Endodermal cell (in vitro differentiated cells): ENCODE data around the gene LY86. TPM values are rescaled to one million over a fixed set of nuclear protein-coding genes. Genes with fewer than 3 reads are reported as not detected.

Experiments used
- DNase-seq: peaks from one replicate; pipeline ENCODE4 v3.0.0-alpha.2; 2017
- H3K27ac ChIP-seq: 2 replicates; pipeline ENCODE4 v1.5.1; 2013; ENCODE audit warnings: mild to moderate bottlenecking, low read depth, low read length, moderate library complexity
- H3K27me3 ChIP-seq: 2 replicates; pipeline ENCODE4 v1.6.1; 2013; ENCODE audit warnings: mild to moderate bottlenecking, low read length, moderate library complexity; ENCODE audit not compliant: insufficient read depth, control insufficient read depth, poor library complexity, severe bottlenecking
- H3K36me3 ChIP-seq: 2 replicates; pipeline ENCODE4 v1.7.0; 2013; ENCODE audit warnings: mild to moderate bottlenecking, low read length, moderate library complexity; ENCODE audit not compliant: control insufficient read depth, insufficient read depth
- H3K4me1 ChIP-seq: one replicate; pipeline ENCODE4 v1.7.0; 2013; ENCODE audit warnings: low read length; ENCODE audit not compliant: control insufficient read depth, insufficient read depth
- H3K4me3 ChIP-seq: 2 replicates; pipeline ENCODE4 v1.5.1; 2013; ENCODE audit warnings: mild to moderate bottlenecking, low read length, moderate library complexity
- H3K9ac ChIP-seq: 2 replicates; pipeline ENCODE4 v1.6.1; 2013; ENCODE audit warnings: mild to moderate bottlenecking, low read length, moderate library complexity; ENCODE audit not compliant: poor library complexity, severe bottlenecking; ENCODE audit errors: extremely low read depth
- H3K9me3 ChIP-seq: 2 replicates; pipeline ENCODE4 v1.6.1; 2013; ENCODE audit warnings: mild to moderate bottlenecking, low read length, moderate library complexity; ENCODE audit not compliant: control insufficient read depth
- H3K27ac Mint-ChIP-seq: 2 replicates; pipeline ENCODE4 v1.8.0; 2020; ENCODE audit warnings: mixed read lengths
- H3K27me3 Mint-ChIP-seq: 2 replicates; pipeline ENCODE4 v1.8.0; 2021; ENCODE audit warnings: mild to moderate bottlenecking, mixed read lengths; ENCODE audit not compliant: insufficient read depth
- H3K36me3 Mint-ChIP-seq: 2 replicates; pipeline ENCODE4 v1.8.0; 2020; ENCODE audit warnings: low read depth, mixed read lengths
- H3K4me1 Mint-ChIP-seq: 2 replicates; pipeline ENCODE4 v1.8.0; 2020; ENCODE audit warnings: mixed read lengths
- H3K4me3 Mint-ChIP-seq: 2 replicates; pipeline ENCODE4 v1.8.0; 2020; ENCODE audit warnings: mild to moderate bottlenecking, moderate library complexity, mixed read lengths
- H3K9me3 Mint-ChIP-seq: 2 replicates; pipeline ENCODE4 v1.8.0; 2020; ENCODE audit warnings: mild to moderate bottlenecking, mixed read lengths
- CTCF ChIP-seq: fragments of 200-600 bp; sonication (generic); conservative IDR thresholded peaks from 2 replicates; pipeline ENCODE4 v1.5.0; 2021; ENCODE audit warnings: antibody characterized with exemption, mild to moderate bottlenecking
- WGBS, 2 experiments: methylation state at CpG; one replicate each; pipeline versions ENCODE4 v1.1.5 to v1.1.7; 2013; ENCODE audit warnings: missing lambda C conversion rate in 2 of 2, mixed read lengths in 1 of 2; ENCODE audit not compliant: insufficient coverage in 1 of 2, insufficient read length in 1 of 2; 5-methylcytosine and 5-hydroxymethylcytosine counted together
- total RNA-seq, 2 donors: library from RNA; stranded (reverse); fragmentation: NEBNext Ultra II Directional in 1 of 2; extraction: Animal tissue kit (Norgen Biotek cat#: 25700) in 1 of 2; gene quantifications; 2 replicates in 1 of 2; 3 replicates in 1 of 2; pipeline ENCODE4 v1.2.1, GENCODE V29; 2021

Gene LY86
- total RNA-seq, 2 donors from 2014 or later = not detected

DNA sequence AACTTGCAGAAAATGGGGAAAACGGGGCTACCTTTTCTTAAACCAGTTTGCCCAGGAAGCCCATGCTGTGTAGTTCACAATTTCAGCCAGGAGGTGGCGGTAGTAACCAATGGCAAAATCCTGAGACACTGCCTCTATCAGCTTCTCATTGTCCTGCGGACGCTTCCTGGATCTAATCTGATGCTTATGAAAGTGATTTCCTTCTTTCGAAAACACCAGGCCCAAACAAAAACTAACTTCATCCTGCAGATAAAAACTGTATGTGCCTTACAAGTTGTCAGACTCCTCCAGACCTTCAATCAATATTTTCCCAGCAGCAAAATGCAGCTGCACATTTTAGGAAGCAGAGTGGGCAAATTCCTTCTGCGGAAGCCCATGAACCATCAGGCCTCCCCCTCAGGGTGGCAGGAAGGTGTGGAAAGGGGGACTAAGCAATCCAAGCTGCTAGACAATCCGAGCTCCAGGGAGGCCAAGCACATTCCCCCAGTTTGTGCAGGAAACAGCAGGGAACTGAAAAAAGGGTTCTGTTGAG is 88.5 kb downstream of the LY86 start:
- H3K9ac ChIP-seq = no peak overlapping the region
- 19 to 22% methylated on average over 5 to 7 of the region's 7 CpGs for WGBS, 2 experiments

GRCh38 chr6:6678185-6678671 is 89.7 kb downstream of the LY86 start:
- peak overlapping the region; percentile 63 for H3K27ac Mint-ChIP-seq
- Histone ChIP-seq H3K4me1 (peaks cover 10% of the 10 kb centered on the region), H3K4me3 (no peak overlapping the region), H3K9me3 (no peaks in the 10 kb centered on the region), H3K27me3 (peaks cover 9% of the 10 kb centered on the region), H3K27ac (no peak overlapping the region), H3K36me3 (no peaks in the 10 kb centered on the region), H3K9ac (no peak overlapping the region)
- no peaks in the 10 kb centered on the region for H3K36me3 Mint-ChIP-seq
- peaks cover 17% of the 10 kb centered on the region for H3K27me3 Mint-ChIP-seq
- DNase-seq = peak; percentile 73
- no peak overlapping the region for H3K4me3 Mint-ChIP-seq
- H3K9me3 Mint-ChIP-seq = no peaks in the 10 kb centered on the region
- no peak for TF ChIP-seq CTCF
- 61 to 87% methylated on average over 5 to 12 of the region's 12 CpGs for WGBS, 2 experiments
- H3K4me1 Mint-ChIP-seq = peaks cover 39% of the 10 kb centered on the region

More for the DNA sequence above, 88.5 kb downstream of the LY86 start:
- Mint-ChIP-seq H3K4me1 (peaks cover 37% of the 10 kb centered on the region), H3K27me3 (peaks cover 8% of the 10 kb centered on the region), H3K9me3 (no peaks in the 10 kb centered on the region), H3K27ac (peak overlapping the region; percentile 27), H3K4me3 (no peak overlapping the region), H3K36me3 (no peaks in the 10 kb centered on the region)
- TF ChIP-seq CTCF = peak; percentile 99
- no peak overlapping the region for H3K4me3 ChIP-seq
- H3K27ac ChIP-seq = no peak overlapping the region
- H3K36me3 ChIP-seq = no peaks in the 10 kb centered on the region
- peak; percentile 97 for DNase-seq
- H3K9me3 ChIP-seq = no peaks in the 10 kb centered on the region
- peaks cover 9% of the 10 kb centered on the region for H3K27me3 ChIP-seq
- H3K4me1 ChIP-seq = peaks cover 10% of the 10 kb centered on the region

GRCh38 chr6:6678811-6679210 is 90.3 kb downstream of the LY86 start:
- H3K27ac Mint-ChIP-seq = peak overlapping the region; percentile 48
- Histone ChIP-seq H3K27ac (no peak overlapping the region), H3K9me3 (no peaks in the 10 kb centered on the region), H3K9ac (no peak overlapping the region), H3K4me3 (peak overlapping the region; percentile 6), H3K36me3 (no peaks in the 10 kb centered on the region), H3K27me3 (peaks cover 9% of the 10 kb centered on the region), H3K4me1 (peaks cover 16% of the 10 kb centered on the region)
- no peak for TF ChIP-seq CTCF
- H3K4me1 Mint-ChIP-seq = peaks cover 44% of the 10 kb centered on the region
- WGBS, 2 experiments = 17 to 21% methylated on average over 9 to 11 of the region's 11 CpGs
- no peaks in the 10 kb centered on the region for H3K36me3 Mint-ChIP-seq
- H3K4me3 Mint-ChIP-seq = peak overlapping the region; percentile 21
- peaks cover 20% of the 10 kb centered on the region for H3K27me3 Mint-ChIP-seq
- peak; percentile 86 for DNase-seq
- H3K9me3 Mint-ChIP-seq = no peaks in the 10 kb centered on the region
